ENCODE data around the gene KLHL33.

DNA sequence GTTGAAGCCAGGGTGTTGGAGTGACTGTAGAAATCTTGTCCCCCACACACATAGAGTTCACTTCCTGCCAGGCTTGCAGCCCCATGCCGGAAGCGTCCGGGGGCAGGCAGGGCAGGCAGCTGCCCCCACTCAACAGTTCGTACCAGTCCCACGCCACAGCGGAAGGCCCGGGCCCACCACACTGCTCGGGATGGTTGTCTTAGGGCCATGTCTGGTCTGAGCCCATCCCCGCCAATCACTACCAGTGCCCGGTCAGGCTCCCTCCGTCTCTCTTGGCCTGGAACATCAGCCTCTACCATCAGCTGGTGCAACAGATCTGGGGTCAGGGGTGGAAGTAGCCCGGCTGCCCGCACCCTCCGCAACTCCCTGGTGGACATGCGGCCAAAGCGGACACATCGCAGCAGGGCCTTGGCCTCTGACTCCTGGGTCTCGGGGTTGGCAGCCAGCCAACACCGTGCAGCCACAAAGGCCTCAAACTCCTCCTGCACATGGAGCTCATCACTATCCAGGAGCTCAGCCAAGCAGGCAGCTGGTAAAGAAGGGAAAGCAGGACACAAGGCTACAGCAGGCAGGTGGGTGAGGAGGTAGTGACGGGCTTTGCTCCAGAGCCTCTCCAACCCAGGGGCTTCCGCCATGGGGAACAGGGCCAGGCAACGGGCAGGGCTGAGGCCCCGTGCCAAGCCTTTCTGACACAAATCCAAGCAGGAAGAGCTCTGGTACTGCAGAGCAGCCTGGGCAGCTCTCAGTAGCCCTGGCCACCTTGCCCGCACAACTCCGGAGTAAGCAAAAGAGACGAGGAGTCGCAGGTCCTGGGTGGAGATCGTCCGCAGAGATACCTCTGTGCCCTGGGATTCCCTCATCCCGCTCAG, 5.9 kb downstream of the KLHL33 start:
- TF ChIP-seq, protein P1, sequence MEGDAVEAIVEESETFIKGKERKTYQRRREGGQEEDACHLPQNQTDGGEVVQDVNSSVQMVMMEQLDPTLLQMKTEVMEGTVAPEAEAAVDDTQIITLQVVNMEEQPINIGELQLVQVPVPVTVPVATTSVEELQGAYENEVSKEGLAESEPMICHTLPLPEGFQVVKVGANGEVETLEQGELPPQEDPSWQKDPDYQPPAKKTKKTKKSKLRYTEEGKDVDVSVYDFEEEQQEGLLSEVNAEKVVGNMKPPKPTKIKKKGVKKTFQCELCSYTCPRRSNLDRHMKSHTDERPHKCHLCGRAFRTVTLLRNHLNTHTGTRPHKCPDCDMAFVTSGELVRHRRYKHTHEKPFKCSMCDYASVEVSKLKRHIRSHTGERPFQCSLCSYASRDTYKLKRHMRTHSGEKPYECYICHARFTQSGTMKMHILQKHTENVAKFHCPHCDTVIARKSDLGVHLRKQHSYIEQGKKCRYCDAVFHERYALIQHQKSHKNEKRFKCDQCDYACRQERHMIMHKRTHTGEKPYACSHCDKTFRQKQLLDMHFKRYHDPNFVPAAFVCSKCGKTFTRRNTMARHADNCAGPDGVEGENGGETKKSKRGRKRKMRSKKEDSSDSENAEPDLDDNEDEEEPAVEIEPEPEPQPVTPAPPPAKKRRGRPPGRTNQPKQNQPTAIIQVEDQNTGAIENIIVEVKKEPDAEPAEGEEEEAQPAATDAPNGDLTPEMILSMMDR (conservative IDR thresholded peaks at IDR 0.05), result no peak
- no peak for TF ChIP-seq EZH2 (IDR thresholded peaks at IDR 0.05; ENCODE audit: low read depth)

All from PC-9 (cell line).